Stimulated activated CD4-positive, alpha-beta T cell treated with anti-CD3 and anti-CD28 coated beads, Interleukin-4, amount 100 ng/mL, for 48 hours (primary cell): ENCODE results near the gene COPG2.
"Not testable (repeated sequence)": the region's sequence is repeated elsewhere in the genome, so short reads cannot be mapped to it uniquely, and the experiment has no call there.

Source experiments
- DNase-seq, 2 donors: peaks; one replicate each; pipeline ENCODE4 v3.0.0-alpha.2; 2020; ENCODE audit warnings: low read depth in 2 of 2

COPG2 gene

DNA sequence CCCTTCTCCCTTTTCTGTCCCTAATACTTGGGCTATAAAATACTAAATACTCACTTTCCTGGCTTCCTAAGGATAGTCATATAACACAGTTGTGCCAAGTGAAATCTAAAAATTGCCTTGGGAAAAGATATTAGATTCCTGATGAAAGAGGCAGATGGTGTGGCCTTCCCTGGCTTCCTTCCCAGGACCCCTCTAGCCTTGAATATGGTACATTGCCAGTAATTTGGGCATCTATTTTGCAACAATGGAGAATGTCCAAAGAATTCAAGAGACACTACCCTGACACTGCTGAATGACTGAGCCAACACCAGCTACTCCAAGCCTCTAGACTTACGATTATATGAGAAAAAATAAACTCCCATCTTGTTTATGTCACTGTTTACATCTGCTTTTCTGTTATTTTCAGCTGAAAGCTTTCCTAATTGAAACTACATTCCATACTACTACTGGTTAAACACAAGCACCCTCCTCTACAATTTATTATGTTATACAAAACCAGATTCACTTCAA, 17.9 kb downstream of the COPG2 start:
- no peak for DNase-seq

DNA sequence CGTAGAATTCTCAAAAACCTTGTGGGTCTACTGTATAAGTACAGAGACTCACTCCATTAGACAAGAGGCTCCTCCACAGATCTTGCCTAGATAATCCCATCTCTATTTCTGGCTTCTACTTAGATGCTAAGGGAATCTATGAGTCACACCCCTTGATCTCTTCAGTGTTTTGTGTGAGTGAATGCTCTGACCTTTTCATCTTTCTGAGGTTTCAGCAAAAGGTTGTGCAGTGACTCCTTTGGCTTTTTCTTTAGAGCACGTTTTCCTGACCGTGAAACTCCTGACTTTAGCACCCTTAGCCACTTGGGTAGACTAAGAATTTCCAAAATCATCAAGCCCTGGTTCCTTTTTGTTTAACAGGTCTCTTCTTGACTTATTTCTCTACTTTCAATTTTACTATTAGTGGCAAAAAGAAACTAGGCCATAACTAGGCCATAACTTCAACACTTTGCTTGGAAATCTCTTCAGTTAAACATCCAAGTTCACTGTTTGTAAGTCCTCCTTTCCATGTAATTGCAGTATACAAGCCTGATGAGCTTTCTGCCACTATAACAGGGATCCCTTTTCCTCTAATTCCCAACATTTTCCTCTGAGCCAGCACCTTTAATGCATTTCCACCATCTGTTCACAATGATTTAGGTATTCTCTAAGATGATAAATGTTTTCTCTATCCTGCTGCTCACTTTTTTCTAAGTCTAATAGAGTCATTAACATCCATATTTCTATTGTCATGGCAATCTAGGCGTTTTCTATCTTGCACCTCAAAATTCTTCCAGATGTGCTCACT, 19.4 kb downstream of the COPG2 start:
- no peak for DNase-seq

DNA sequence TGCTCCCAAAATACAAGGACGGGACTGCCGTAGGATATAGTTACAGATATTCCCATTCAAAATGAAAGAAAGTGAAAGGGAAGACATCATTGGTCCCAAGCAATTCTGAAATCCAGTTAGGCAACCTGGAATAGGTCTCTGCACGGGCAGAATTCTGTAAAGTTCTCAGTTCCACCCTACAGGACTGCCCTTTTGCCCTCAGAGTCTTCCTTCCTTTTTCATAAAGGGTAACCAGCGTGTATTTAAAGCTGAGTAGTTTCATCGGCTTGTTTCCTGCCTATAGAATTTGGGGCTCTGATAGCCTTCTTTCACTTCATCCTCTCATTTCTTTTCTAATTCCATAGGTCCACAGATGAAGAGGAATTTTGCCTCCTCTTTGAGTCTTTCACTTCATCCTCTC, 20.0 kb downstream of the COPG2 start:
- DNase-seq: no peak

DNA sequence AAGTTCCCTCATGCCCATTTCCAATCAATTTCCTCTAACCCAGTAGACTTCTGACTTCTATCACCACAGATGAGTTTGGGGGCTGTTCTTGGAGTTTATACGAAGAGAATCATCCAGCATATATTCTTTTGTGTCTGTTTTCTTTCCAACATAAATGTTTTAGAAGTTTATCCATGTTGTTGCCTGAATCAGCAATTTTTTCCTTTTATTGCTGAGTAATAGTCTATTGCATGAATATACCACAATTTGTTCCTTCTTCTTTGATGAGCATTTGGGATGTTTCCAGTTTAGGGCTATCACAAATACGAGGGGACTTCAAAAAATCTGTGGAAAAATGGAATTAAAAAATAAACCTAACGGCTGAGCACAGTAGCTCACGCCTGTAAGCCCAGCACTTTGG, 26.2 kb downstream of the COPG2 start:
- DNase-seq: no peak

DNA sequence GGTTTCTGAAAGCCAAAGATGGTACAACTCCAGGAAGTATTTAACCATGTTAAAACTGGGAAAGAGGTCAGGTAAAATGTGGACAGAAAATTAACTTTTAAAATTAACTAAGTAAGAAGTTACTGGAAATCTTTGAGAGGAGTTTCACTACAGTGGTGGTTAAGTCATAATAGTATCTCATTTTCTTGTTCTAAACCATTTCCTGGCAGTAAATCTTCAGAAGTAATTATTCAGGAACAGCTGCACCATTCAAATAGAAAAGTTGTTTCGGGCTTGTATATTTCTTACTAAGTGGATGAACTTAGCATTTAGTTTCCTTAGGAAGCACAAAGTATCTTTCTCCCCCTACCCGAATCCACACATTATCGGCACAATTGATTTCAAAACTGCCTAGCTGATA, 27.1 kb downstream of the COPG2 start:
- no peak for DNase-seq

DNA sequence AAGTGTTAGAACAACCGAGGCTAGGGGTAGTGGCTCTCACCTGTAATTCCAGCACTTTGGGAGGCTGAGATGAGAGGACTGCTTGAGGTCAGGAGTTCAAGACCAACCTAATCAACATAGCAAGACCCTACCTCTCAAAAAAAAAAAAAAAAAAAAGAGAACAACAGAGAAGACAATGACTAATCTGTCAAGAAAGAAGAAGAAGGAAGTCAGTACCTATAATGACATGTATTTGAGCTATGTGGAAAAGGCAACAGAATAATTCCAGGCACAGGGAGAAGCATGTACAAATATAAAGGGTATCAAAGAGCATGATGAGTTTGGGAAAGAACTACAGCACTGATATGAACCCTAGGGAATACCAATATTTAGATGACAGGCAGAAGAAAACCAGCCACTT, 27.5 kb downstream of the COPG2 start:
- no peak for DNase-seq

DNA sequence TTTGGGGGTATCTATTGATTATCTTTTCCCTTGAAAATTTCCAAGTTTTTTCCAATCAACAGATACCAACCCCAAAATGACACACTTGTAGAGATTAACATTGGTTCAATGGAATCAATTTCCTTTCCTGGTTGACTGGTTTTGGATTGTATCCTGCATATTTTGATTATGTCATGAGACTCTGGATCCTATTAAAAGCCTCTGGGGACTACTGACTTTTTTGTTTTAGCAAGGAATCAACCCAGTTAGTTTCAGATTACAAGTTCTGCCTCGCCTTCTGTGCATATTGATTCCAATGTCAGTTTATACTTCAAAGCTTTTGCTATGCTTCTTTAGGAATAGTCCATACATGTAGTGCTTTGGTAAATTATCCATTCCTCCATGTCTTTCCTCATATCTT, 29.2 kb downstream of the COPG2 start:
- DNase-seq: no peak

DNA sequence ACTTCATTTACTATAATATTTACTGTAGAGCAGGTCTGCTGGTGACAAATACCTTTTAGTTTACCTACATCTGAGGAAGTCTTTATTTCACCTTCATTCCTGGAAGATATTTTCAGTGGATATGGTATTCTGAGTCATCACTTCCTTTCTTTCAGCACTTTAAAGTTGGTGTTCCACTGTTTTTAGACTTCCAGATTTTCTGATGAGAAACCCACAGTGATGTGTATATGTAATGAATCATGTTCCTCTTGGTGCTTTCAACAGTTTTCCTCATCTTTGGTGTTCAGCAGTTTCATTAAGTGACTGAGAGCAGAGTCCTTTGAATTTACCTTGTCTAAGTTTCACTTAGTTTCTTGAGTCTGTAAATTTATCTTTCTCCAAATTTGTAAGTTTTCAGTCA, 36.4 kb downstream of the COPG2 start:
- no peak for DNase-seq

DNA sequence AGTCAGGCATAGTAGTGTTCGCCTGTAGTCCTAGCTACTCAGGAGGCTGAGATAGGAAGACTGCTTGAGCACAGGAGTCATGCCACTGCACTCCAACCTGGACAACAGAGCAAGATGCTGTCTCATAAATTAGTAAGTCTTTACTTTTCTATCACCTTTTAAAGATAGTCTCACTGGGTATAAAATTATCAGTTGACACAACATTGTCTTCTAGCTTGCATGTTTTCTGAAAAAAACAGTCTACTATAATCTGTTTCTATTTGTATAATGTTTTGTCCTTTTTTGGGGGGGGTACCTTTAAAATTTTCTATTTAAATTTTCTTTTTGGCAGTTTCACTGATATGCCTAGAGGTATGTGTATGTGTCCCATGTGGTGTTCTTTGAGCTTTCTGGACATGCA, 39.6 kb downstream of the COPG2 start:
- no peak for DNase-seq

DNA sequence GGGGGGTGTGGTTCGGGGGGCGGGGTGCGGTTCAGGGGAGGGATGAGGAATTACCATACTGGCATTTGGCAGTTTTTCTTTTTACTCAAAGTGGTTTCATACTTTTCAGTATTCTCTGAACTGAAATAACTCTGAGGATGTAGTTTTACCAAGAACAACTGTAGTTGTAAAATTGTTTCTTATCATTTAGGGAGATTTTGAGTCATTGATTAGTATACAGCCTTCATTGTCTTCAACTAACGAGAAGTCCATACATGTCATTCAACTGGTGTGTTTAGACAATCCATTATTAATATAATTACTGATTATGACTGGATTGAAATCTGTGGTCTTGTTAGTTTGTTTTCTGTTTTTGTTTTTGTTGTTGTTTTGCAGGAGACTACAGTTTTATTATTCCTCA, 40.8 kb downstream of the COPG2 start:
- no peak for DNase-seq

DNA sequence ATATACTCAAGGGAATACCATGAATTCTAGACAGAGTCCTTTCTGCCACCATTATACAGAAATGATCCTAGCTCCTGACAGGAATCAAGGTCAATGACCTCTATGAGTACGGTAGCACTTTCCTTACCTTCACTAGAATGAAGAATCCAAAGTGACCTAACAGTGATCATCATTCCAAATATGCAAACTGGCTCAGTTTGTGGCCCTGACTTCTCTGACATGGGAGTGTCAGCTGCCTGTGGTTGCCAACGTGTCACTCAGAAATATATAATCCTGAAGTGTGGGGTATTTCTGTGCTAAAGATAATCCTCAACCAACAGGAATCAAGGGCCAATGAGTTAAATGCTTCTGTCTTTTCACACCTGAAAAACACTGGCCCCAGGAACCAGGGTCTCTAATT, 45.7 kb downstream of the COPG2 start:
- DNase-seq: no peak

DNA sequence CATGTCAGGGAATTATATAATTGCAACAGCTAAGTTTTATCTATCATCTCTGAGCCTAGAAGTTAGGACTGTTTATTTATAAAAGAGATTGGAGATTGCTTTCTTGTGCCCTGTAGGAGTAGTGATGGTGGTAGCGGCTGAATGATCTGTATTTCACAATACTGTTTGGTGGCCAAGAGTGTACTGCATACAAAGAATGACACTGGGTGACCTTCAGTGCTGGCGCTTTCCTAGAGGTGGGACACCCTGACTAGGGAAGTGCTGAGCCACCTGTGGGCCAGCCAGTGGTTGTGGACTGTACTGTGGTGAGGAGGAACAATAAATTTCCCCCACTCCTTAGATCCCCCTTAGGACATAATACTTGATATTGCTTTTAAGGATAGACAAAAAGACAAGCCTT, 53.0 kb downstream of the COPG2 start:
- no peak for DNase-seq

DNA sequence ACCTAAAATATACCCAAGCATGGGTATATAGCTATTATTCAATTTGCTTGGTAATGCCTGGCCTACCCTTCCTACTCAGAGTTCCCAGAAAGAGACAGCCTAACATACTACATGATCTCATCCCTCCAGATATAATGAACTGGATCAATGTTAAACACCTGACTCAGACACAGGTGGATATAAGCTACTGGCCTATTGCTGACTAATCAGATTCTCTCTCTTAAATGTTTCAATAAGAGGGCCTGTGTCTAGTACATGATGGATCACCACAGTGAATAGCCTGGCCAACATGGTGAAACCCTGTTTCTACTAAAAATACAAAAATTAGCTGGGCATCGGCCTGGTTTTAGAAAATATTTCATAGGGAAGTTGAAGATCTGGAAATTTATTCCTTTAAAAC, 54.1 kb downstream of the COPG2 start:
- no peak for DNase-seq

DNA sequence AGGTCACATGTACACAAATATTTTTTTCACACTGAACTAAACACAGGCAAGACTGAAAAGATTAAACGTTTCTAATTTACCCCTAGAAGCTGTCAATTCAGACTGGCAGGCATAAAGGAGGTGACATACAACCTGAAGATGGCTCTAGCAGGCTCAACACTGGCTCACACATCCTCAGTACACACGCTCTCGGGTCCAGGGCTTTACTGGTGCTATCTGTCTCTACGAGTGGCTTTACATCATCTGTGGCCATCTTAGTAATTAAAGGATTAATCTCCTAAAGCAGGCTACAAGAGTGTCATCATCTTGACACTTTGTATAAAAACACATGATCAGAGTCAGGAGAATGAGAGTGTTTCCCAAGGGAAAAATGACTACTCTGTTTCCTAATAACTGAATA, 57.3 kb downstream of the COPG2 start:
- DNase-seq: no peak

DNA sequence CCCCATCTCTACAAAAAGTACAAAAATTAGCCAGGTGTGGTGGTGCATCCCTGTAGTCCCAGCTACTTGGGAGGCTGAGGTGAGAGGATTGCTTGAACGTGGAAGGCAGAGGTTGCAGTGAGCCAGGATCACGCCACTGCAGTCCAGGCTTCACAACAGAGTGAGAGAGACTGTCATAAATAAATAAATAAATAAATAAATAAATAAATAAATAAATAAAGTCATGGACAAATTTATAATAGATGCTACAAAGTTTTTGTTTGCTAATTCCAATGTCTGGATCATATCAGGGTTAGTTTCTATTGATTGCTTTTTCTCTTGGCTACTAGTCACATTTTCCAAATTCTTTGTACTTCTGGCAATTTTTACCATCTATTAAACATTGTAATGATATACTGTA, 61.5 kb downstream of the COPG2 start:
- not testable (repeated sequence) for DNase-seq

DNA sequence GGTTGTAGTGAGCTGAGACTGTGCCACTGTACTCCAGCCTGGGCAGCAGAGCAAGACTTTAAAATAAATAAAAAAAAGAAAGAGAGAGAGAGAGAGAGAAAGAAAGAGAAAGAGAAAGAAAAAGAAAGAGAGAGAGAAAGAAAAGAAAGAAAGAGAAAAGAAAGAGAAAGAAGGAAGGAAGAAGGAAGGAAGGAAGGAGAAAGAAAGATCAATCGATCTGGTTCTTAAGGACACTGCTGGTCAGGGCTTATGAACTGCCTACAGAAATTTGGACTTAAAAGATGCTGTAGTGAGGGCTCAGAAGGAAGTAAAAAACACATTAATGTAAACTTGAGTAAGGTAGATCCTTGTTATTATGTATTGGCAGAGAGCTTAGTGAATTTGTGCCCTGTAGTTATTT, 62.4 kb downstream of the COPG2 start:
- DNase-seq: no peak

DNA sequence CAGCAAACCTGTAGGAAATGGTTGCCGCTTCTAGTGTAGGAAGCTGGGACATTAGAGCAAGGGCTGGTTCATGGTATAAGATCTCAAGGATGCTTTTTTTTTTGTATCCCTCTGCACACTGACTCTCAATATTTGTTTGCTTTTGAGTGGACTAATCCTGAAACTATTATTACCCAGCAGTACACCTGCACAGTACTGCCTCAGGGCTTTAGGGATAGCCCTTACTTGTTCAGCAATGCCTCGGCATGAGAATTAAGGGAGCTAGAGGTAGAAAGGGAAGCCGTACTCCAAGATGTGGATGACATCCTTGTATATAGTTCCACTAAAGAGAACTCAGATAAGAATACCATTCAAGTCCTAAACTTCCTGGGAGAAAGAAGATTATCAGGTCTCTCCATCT, 70.5 kb downstream of the COPG2 start:
- no peak for DNase-seq

DNA sequence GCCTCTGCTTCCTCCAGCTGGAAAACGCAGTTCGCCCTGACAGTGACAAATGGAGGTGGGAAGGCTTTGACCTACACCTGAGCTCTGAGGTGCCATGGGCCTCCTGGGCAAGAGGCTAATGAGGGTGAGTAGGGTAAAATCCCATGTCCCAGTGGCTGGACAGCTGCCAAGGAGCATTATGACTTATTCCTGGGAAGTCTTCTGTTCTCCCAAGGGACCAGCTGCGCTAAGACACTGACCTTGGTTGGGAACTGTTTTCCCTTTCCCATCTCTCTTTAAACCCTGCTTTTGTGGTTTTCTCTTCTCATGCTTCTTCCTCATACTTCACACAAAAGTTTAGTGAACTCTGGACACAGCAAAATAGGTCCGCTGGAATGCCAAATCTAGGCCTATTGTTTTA, 72.6 kb downstream of the COPG2 start:
- no peak for DNase-seq

DNA sequence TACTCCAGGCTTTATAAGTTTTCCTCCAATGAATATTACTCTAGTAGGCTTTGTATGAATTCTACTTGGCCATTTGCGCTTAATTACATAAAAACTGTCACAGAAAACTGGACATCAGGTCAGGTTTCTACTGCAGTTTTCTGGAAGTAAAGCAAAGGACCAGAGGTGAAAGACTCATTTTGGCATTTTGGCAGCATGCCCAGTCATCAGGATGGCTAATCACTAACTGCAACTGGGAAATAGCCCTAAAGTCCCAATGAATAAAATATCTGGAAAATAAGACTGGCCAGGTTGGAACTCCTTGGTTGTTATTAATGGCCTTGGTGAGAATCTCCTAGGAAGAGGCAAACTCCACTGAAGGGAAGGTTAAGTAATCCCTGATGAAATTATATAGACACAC, 75.5 kb downstream of the COPG2 start:
- DNase-seq: no peak

DNA sequence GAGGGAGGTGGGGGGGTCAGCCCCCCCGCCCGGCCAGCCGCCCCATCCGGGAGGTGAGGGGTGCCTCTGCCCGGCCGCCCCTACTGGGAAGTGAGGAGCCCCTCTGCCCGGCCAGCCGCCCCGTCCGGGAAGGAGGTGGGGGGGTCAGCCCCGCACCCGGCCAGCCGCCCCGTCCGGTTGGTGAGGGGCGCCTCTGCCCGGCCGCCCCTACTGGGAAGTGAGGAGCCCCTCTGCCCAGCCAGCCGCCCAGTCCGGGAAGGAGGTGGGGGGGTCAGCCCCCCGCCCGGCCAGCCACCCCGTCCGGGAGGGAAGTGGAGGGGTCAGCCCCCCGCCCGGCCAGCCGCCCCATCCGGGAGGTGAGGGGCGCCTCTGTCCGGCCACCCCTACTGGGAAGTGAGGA, 77.1 kb downstream of the COPG2 start:
- DNase-seq: not testable (repeated sequence)

DNA sequence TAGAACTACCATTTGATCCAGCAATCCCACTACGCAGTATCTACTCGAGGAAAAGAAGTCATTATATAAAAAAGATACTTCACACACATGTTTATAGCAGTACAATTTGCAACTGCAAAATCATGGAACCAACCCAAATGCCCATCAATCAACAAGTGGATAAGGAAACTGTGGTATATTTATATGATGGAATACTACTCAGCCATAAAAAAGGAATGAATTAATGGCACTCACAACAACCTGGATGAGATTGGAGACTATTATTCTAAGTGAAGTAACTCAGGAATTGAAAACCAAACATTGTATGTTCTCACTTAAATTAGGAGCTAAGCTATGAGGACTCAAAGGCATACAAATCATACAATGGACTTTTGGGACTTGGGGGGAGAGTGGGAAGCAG, 82.6 kb downstream of the COPG2 start:
- not testable (repeated sequence) for DNase-seq

DNA sequence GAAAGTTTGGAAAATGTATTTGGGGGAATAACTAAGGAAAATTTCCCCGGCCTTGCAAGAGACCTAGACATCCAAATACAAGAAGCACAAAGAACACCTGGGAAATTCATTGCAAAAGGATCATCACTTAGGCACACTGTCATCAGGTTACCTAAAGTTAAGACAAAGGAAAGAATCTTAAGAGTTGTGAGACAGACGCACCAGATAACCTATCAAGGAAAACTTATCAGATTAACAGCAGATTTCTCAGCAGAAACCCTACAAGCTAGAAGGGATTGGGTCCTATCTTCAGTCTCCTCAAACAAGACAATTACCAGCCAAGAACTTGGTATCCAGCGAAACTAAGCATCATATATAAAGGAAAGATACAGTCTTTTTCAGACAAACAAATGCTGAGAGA, 93.4 kb downstream of the COPG2 start:
- DNase-seq: not testable (repeated sequence)

DNA sequence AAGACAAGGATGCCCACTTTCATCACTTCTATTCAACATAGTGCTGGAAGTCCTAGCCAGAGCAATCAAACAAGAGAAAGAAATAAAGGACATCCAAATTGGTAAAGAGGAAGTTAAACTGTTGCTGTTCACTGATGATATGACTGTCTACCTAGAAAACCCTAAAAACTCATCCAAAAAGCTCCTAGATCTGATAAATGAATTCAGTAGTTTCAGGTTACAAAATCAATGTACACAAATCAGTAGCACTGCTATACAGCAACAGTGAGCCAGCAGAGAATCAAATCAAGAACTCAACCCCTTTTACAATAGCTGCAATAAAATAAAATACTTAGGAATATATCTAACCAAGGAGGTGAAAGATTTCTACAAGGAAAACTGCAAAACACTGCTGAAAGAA, 98.4 kb downstream of the COPG2 start:
- DNase-seq: not testable (repeated sequence)

DNA sequence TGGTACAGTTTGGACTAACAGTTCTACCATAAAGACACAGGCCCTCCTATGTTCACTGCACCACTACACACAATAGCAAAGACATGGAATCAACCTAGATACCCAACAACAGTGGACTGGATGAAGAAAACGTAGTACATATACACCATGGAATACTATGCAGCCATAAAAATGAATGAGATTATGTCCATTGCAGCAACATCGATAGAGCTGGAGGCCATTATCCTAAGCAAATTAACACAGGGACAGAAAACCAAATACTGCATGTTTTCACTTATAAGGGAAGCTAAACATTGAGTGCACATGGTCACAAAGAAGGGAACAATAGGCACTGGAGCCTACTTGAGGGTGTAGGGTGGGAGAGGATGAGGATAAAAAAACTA, 101.7 kb downstream of the COPG2 start:
- DNase-seq: no peak
